HG03066 (cell line): ENCODE results near the gene ZNF521.

Experiments used
- ATAC-seq: cut with Tn5 transposase; IDR thresholded peaks from one replicate; pipeline ENCODE4 v1.9.1; 2021; ENCODE audit warnings: low read depth; ENCODE audit not compliant: unreplicated experiment

The ZNF521 gene

GRCh38 chr18:25137197-25137472 is 214.8 kb downstream of the ZNF521 start:
- no peak for ATAC-seq

GRCh38 chr18:25136416-25137196 is 215.4 kb downstream of the ZNF521 start:
- no peak for ATAC-seq

- ATAC-seq, result no peak
Observed at GRCh38 chr18:25134861-25135260, 217.1 kb downstream of the ZNF521 start.

GRCh38 chr18:25133879-25134278 is 218.1 kb downstream of the ZNF521 start:
- no peak for ATAC-seq

GRCh38 chr18:25132786-25133496 is 219.0 kb downstream of the ZNF521 start:
- ATAC-seq, result no peak

GRCh38 chr18:25126751-25127150 is 225.2 kb downstream of the ZNF521 start:
- ATAC-seq, result no peak

GRCh38 chr18:25125680-25126079 is 226.3 kb downstream of the ZNF521 start:
- no peak for ATAC-seq

- ATAC-seq, result no peak
Observed at GRCh38 chr18:25123438-25124232, 228.3 kb downstream of the ZNF521 start.

- ATAC-seq, result no peak
Observed at GRCh38 chr18:25121442-25121841, 230.5 kb downstream of the ZNF521 start.

- no peak for ATAC-seq
Observed at GRCh38 chr18:25113566-25113965, 238.4 kb downstream of the ZNF521 start.

- no peak for ATAC-seq
Observed at GRCh38 chr18:25112821-25113434, 239.0 kb downstream of the ZNF521 start.

GRCh38 chr18:25111377-25112288 is 240.3 kb downstream of the ZNF521 start:
- no peak for ATAC-seq

GRCh38 chr18:25109484-25109883 is 242.5 kb downstream of the ZNF521 start:
- no peak for ATAC-seq

- ATAC-seq, result no peak
Observed at GRCh38 chr18:25103468-25104155, 248.4 kb downstream of the ZNF521 start.

GRCh38 chr18:25102662-25103061 is 249.3 kb downstream of the ZNF521 start:
- ATAC-seq, result no peak

GRCh38 chr18:25100418-25100817 is 251.5 kb downstream of the ZNF521 start:
- ATAC-seq, result no peak

- ATAC-seq, result no peak
Observed at GRCh38 chr18:25099895-25100294, 252.1 kb downstream of the ZNF521 start.

- no peak for ATAC-seq
Observed at GRCh38 chr18:25097569-25098056, 254.4 kb downstream of the ZNF521 start.

- ATAC-seq, result no peak
Observed at GRCh38 chr18:25097057-25097456, 254.9 kb downstream of the ZNF521 start.
